ENCODE results near the gene ESPNL. TPM values are rescaled to one million over a fixed set of nuclear protein-coding genes. Genes with fewer than 3 reads are reported as not detected.

The ESPNL gene
- total RNA-seq, 2 donors from 2014 or later, result 0.15 to 0.86 TPM

GRCh38 chr2:238151205-238151604 is 51.1 kb downstream of the ESPNL start:
- H3K27me3 ChIP-seq (ENCODE audit: control insufficient read depth, insufficient read depth, low read length, poor library complexity, severe bottlenecking), result no peaks in the 10 kb centered on the region
- H3K4me3 ChIP-seq (ENCODE audit: low read length), result no peak overlapping the region
- no peaks in the 10 kb centered on the region for H3K9me3 ChIP-seq (ENCODE audit: control insufficient read depth, low read length)
- no peak for DNase-seq
- Mint-ChIP-seq H3K27ac (no peak overlapping the region), H3K4me3 (no peak overlapping the region), H3K4me1 (no peaks in the 10 kb centered on the region), H3K27me3 (ENCODE audit: insufficient read depth) (no peaks in the 10 kb centered on the region), H3K36me3 (ENCODE audit: low read depth) (no peaks in the 10 kb centered on the region), H3K9me3 (peaks cover 4% of the 10 kb centered on the region)
- no peak for TF ChIP-seq CTCF (conservative IDR thresholded peaks at IDR 0.05)
- H3K4me1 ChIP-seq (ENCODE audit: control insufficient read depth, insufficient read depth, low read length), result no peaks in the 10 kb centered on the region
- H3K36me3 ChIP-seq (ENCODE audit: control insufficient read depth, insufficient read depth, low read length), result no peaks in the 10 kb centered on the region
- 90 to 96% methylated on average over 6 to 13 of the region's 13 CpGs for WGBS, 2 experiments (ENCODE audit: insufficient coverage in 1 of 2, insufficient read length in 1 of 2)
- no peak overlapping the region for H3K9ac ChIP-seq (ENCODE audit: extremely low read depth, low read length, poor library complexity, severe bottlenecking)
- H3K27ac ChIP-seq (ENCODE audit: low read depth, low read length), result no peak overlapping the region

- H3K4me3 Mint-ChIP-seq, result no peak overlapping the region
- H3K9ac ChIP-seq (ENCODE audit: extremely low read depth, low read length, poor library complexity, severe bottlenecking), result no peak overlapping the region
- H3K36me3 ChIP-seq (ENCODE audit: control insufficient read depth, insufficient read depth, low read length), result no peaks in the 10 kb centered on the region
- H3K4me1 Mint-ChIP-seq, result no peaks in the 10 kb centered on the region
- H3K9me3 Mint-ChIP-seq, result peaks cover 4% of the 10 kb centered on the region
- WGBS, 2 experiments (ENCODE audit: insufficient coverage in 1 of 2, insufficient read length in 1 of 2), result 80 to 88% methylated on average over 1 to 16 of the region's 16 CpGs
- no peak for TF ChIP-seq CTCF (conservative IDR thresholded peaks at IDR 0.05)
- no peaks in the 10 kb centered on the region for H3K36me3 Mint-ChIP-seq (ENCODE audit: low read depth)
- no peak overlapping the region for H3K27ac ChIP-seq (ENCODE audit: low read depth, low read length)
- peak; percentile 78 for DNase-seq
- H3K4me3 ChIP-seq (ENCODE audit: low read length), result no peak overlapping the region
- H3K27me3 Mint-ChIP-seq (ENCODE audit: insufficient read depth), result peaks cover 3% of the 10 kb centered on the region
- H3K27ac Mint-ChIP-seq, result no peak overlapping the region
- H3K9me3 ChIP-seq (ENCODE audit: control insufficient read depth, low read length), result no peaks in the 10 kb centered on the region
- H3K4me1 ChIP-seq (ENCODE audit: control insufficient read depth, insufficient read depth, low read length), result no peaks in the 10 kb centered on the region
- H3K27me3 ChIP-seq (ENCODE audit: control insufficient read depth, insufficient read depth, low read length, poor library complexity, severe bottlenecking), result no peaks in the 10 kb centered on the region
These were observed 51.6 kb downstream of the ESPNL start for GRCh38 chr2:238151628-238152235.

- DNase-seq, result no peak
These were observed 52.9 kb downstream of the ESPNL start for GRCh38 chr2:238152771-238153688.

More at GRCh38 chr2:238152771-238153688, 52.9 kb downstream of the ESPNL start:
- peak; percentile 53 for TF ChIP-seq CTCF (conservative IDR thresholded peaks at IDR 0.05)
- H3K36me3 Mint-ChIP-seq (ENCODE audit: low read depth), result no peaks in the 10 kb centered on the region
- no peaks in the 10 kb centered on the region for H3K4me1 Mint-ChIP-seq
- Histone ChIP-seq H3K27me3 (ENCODE audit: control insufficient read depth, insufficient read depth, low read length, poor library complexity, severe bottlenecking) (no peaks in the 10 kb centered on the region), H3K9ac (ENCODE audit: extremely low read depth, low read length, poor library complexity, severe bottlenecking) (no peak overlapping the region), H3K9me3 (ENCODE audit: control insufficient read depth, low read length) (no peaks in the 10 kb centered on the region), H3K36me3 (ENCODE audit: control insufficient read depth, insufficient read depth, low read length) (no peaks in the 10 kb centered on the region), H3K4me1 (ENCODE audit: control insufficient read depth, insufficient read depth, low read length) (no peaks in the 10 kb centered on the region), H3K27ac (ENCODE audit: low read depth, low read length) (no peak overlapping the region), H3K4me3 (ENCODE audit: low read length) (no peak overlapping the region)
- WGBS, 2 experiments (ENCODE audit: insufficient coverage in 1 of 2, insufficient read length in 1 of 2), result 86 to 89% methylated on average over 10 to 22 of the region's 22 CpGs
- peaks cover 4% of the 10 kb centered on the region for H3K9me3 Mint-ChIP-seq
- H3K27ac Mint-ChIP-seq, result no peak overlapping the region
- H3K4me3 Mint-ChIP-seq, result no peak overlapping the region
- H3K27me3 Mint-ChIP-seq (ENCODE audit: insufficient read depth), result peaks cover 10% of the 10 kb centered on the region

All from endodermal cell (in vitro differentiated cells).